ENCODE measurements around the gene FGF14.

FGF14 gene

DNA sequence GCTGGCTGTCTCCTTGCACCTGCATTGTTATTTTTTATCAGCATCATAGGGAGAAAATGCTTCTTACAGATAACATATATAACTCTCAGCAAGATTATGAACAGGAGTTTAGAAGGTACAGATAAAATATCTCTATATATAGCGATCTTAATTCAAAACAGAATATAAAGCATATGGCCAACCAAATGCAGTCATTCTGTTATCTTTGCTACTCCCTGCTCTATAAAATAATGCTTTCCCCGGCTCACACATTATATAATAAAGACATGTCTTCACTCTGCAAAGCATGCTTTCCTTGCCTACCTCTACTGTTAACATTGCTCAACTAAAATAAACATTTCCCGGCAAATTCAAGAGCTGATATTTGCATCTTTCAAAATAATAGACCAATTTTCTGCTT is 161.7 kb downstream of the FGF14 start:
- no peak for DNase-seq

DNA sequence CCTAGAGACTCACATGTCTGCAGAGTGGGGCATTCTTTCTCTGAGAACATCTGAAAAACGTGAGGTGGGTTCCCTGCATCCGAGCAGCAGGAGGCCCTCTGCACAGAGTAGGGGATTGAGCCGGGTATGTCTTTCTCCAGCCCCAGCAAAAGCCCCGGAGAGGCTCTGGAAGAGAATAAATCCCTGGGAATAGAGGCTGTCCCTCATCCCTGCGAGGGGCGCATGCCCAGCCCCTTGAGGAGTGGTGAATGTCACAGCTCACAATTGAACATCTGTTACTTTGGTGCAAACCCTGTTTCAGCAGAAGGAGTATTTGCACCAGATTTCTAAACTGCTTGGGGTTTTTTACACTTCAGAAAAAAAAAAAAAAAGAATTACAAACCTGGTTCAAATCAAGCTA is 164.6 kb downstream of the FGF14 start:
- no peak for DNase-seq

DNA sequence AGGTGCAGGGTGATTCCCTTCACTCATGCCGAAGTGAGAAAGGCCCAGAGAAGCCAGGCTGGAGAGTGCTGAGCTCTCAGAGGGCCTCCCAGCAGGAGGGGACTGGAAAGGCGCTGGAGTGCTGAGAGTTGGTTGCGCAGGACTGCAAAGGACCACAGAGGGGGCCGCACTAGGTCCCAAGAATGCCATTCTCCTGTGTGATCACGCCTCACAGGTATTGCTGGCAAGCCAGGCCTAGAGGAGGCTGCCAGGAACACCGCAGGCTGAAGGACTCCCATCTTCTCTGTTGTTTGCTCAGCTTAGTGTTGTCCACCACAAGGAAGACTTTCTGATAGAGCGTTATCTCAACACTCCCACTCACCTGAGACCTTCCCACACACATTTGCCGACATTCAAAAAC is 165.0 kb downstream of the FGF14 start:
- DNase-seq, result no peak

DNA sequence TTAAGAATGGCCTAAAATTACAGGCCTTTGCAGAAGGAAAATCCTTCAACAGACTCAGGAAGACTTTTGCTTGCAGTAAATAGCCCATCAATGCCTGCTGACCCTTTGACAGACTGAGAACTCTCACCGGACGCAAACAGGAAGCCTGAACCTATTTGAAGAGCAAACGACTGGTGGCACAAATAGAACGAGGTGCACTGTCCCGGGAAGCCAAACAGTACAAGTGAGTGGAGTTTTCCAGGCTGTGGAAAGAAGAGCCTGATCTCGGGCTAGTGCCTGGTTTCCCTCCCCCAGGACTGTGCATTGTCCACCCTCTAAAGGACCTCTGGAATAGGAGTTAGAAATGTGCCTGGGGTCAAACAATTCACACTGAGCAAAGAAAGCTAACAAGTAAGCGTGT is 165.5 kb downstream of the FGF14 start:
- no peak for DNase-seq

DNA sequence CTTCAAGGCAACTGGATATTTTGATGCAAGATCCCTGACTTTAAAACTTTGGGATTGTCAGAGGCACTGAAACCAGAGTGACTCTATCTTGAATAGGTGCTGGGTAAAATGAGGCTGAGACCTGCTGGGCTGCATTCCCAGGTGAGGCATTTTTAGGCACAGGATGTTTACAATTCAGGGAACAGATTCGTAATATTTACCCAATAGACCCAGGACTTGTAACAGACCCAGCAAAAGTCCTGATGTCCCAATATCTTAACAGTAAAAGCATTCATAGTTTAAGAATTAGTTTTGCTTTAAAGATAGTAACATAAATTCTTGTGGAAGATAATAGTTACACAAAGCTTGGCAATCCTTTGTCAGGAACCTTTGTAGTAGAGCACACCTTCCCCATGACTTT is 166.2 kb downstream of the FGF14 start:
- no peak for DNase-seq

DNA sequence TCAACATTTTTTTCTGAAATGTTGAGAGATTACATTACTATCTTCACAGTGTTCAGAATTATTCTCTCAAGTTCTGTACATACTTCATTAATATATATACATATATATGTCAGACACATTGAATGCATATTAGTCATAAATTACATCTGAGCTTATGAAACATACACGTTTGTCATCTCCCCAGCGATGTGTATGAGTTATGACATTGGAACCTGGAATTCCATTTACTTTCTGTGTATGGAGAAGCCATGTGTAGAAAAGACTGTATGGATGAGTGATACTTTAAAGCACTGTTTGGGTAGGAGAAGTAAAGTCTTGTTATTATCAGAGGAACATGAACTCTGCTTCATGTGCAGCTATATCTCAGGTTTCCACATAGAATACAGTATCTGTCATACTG is 167.2 kb downstream of the FGF14 start:
- DNase-seq, result no peak

DNA sequence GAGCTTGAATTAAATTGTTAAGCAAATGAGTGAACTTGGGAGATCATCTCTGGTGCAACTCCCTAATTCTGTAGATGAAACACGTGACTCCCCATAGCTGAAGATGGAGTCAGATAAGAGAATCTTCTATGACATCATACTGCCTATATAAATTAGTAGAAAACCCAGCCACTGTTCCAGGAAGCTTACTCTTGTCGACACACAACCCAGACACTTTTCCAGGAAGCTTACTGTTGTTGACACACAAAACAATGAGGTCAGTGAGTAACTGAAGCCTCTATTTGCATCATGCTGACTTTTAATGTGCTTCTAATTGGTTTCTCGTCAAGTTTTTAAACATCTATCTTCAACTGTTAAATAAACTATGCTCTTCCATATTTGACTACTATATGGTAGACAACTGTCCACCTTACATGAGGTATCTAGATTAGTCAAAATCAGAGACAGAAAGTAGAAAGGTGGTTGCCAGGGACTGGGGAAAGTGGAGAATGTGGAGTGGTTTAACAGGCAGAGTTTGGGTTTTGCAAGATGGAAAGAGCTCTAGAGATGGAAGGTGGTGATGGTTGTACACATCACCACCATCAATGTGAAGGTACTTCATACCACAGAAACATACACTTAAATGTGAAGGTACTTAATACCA is 168.2 kb downstream of the FGF14 start:
- DNase-seq, result no peak

DNA sequence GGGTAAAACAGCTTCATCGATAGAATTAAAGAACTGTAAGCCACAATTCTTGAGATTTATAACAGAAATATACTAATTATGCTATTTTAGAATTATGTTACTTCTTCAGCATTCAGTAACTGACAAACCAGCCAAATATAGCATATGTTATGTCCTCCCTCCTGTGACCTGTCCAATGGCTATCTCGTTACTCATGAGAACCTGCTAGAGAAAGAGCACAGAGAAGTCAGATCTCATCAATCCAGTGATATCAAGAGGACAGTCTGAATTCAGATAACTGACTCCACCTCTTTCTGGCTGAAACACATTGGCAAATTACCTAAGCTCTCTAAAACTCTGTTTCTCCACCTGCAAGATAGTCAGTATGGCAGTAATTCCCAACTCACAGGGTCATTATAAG is 170.4 kb downstream of the FGF14 start:
- no peak for DNase-seq

DNA sequence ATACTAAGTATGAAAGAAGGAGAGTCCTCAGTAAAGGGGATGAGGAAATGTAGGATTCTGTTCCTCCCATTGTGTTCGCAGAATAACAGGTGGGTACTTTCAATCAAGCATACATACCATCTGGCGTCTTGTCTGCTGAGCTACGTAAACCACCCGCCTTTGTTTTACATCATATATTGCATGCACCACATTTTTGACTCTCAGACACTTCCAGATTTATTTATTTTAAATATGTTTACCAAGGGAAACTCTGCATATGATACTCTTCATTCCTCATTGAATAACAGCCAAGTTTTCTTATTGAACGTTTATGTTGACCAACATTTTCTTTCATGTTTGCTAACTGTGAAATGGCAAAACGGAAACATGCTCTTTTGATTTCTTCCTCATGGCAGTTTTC is 174.1 kb downstream of the FGF14 start:
- no peak for DNase-seq

DNA sequence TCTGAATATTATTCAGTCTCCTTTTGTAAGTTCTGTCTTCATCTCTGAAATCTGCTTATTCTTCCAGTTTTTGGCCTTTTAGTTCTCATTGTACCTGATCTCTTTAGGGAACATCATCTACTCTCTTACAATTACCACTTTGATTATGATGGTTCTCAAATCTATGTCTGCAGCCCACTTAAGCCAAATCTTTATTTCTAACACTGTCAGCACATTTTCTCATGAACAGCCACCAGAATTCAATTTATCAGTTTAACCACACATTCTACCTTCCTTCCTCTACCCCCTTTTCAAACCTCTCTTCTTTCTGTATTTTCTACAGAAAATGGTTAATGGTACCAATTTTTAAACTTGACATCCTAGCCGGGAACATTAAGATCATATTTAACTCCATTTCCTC is 175.3 kb downstream of the FGF14 start:
- no peak for DNase-seq

DNA sequence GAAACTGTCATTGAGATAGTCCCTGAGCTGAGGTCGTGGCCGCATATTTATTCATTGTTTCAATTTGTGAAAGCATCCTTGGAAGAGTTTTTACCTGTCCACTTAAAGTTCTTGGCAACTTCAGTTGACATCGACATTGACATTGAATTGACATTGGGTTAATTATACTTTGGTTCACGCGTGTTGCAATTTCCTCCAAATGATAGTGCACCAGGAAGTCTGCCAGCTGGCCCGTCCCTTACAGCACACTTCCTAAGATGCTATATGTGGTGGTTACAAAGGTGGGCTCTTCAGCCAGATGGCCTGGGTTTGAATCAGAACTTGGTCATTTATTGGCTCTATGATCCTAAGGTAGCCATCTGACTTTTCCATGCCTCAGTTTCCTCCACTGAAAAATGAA is 176.0 kb downstream of the FGF14 start:
- no peak for DNase-seq

DNA sequence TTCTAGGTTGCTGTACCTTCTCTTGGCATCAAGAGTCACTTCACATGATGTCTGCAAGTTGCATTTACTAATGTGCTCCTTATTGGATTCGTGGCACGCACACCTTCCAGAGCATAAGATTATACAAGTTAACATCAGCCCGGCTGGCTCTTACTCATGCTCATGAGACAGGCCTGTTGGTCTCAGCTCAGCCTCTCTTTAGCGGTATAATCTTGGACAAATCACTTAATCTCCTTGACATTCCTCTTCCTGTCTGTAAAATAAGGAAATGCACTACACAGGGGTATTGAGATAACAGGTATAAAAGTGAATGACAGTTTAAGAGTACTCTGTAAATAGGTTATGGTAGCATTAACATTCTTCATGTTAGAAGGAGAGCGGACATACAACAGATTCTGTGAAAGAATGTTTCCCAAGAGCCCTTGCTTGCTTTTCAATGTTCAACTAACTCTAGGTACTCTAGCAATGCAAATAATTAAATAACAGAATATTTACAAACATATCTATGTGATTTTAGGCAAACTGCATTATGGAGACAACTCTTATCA is 181.1 kb downstream of the FGF14 start:
- no peak for DNase-seq

DNA sequence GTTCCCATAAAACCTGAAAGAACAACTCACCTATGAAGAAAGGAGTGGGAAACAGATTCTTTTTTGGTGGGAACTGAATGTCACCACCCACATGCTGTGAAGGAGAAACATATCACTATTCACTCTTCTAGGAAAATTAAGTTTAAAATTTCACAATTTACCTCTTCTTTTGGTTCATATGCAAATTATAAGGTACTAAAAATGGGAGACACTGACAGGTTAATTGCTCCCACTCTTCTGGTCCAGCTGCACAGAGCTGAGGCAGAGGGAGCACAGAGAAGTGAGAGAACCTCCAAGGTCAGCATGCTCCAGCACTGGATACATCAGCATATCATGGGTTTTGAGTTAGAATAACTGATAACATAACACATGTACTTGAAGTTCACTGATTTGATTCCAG is 186.9 kb downstream of the FGF14 start:
- no peak for DNase-seq

DNA sequence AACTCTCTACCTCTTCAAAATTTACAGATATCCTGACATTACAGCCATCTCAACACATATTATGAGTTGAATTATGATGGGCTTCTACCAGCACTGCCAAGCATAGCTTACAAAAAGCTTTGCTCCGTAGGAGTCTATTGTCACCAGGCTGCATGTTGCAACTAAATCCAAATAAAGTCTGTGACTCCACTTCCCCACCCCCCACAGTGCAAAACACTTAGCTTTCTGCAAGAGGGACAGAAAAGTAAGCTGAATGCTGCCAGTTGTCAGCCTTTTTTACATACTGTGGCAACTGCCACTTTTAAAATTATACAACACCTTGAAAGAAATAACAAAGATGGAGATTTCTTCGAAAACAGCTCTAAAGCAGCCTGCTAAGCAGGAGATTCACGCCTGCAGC is 189.1 kb downstream of the FGF14 start:
- DNase-seq, result no peak

DNA sequence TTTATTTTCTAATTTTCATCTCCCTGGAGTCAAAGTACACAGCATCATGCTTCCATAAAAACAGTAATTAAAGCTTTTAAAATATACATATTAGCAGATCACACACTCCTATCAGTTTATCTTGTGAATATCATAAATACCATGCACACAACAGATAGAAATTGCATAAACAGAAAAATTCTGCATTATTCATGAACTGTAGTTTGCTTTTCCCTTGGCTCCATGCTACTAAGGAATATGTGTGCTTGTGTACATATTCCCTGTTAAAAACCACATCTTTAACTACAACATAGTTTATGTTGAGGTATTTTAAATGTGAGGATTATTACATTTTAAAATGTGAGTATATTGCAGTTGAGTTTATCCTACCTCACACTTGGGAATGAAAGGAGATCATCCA is 193.5 kb downstream of the FGF14 start:
- no peak for DNase-seq

DNA sequence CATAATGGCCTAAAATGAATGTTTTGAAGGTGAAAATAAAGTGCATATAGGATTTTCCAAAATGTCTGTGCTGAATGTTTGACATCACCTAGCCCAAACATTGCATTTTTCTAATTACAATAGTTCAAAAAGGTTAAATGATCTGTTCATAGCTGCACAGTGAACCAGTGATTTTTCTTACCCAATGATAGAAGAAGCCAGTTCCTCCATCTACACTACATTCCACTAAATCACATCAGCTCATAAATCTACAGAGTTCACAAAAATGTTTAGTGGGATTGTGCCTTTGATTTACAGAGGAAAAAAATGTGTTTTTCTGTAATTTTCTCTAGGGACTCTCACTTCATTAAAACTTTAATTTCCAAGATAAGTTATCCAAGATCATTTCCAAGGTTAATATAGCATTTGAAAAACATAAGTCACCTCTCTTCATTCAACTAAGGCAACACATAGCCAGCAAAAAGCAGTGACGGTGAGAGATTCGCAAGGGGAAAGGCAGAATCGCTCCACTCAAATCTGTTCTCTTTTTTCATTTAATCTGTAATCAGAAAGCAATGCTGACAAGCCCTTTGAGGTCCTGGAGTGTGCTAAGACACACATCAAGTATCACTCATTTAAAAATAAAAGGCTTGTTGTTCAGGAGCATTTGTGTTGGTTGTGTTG is 194.0 kb downstream of the FGF14 start:
- DNase-seq, result no peak

DNA sequence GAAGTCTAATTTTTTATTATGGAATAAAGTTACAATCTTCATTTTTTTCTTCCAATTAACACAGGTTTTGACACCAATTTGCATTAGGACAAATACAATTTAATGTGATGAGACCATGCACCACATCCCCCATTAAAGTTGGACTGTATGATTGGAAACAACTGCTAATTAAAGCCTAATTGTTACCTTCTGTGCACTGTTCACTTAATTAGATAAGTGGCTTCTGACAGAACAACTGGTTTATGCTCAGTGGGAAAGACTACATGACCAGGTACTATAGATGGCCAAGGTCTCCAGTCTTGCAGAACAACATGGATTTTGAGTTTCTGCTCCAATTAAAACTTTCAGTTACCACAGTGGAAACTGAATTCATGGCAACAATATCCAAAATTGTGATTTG is 198.1 kb downstream of the FGF14 start:
- no peak for DNase-seq

DNA sequence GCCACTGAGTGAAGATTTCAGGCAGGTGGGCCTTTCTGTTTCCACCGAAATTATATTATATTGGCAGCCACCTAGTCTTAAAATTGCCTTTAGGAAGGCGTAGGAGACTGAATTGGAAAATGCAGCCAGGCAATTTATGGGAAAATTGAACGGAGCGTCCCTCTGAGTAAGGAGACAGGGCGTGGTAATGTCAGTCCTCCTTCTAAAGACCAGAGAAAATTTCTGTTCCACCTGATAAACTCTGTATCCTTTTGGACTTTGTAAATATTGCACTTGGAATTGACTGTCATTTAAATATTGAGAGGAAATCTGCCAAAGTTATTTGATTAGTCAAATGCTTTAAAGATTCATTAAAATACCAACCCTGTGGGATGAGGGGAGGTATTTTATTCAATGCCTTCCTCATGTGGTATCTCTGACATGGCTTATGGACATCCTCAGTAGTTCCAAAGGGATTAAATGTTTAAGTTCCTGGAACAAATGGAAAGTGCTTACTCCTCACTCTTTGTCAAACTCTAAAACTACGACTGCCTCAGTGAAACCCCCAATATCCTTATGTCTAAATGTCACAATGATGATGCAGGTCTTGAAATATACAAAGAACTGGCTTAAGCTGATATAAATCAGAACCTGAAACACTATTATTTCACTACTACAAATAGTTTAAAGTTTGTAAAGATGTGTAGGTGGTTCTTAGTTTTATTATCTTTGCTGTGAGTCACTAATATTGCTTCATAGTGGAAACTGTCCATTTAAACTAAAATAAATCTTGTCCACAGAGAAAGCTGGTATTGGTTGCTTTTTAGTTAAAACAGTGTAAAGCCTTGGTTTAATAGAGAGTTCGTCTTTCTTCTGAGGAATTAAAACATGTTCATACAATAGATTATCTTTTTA is 203.2 kb downstream of the FGF14 start:
- no peak for DNase-seq

DNA sequence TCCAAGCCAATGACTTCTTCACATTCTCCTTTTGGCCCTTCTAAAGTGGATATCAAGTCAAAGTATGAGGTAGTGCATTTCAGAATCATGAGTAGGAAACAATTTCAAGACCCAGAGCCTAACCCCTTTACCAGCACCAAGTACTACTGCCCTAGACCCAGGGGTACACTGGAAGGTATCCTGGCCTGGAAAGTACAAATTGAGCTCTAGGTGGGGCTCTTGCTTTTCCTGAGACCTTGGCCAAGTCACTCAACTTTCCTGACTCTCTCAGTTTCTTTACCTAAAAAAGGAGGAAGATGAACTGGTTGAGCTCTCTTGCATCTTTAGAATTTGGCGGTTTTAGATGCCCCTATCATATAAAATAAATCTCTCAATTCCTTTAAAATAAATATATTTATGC is 204.7 kb downstream of the FGF14 start:
- no peak for DNase-seq

DNA sequence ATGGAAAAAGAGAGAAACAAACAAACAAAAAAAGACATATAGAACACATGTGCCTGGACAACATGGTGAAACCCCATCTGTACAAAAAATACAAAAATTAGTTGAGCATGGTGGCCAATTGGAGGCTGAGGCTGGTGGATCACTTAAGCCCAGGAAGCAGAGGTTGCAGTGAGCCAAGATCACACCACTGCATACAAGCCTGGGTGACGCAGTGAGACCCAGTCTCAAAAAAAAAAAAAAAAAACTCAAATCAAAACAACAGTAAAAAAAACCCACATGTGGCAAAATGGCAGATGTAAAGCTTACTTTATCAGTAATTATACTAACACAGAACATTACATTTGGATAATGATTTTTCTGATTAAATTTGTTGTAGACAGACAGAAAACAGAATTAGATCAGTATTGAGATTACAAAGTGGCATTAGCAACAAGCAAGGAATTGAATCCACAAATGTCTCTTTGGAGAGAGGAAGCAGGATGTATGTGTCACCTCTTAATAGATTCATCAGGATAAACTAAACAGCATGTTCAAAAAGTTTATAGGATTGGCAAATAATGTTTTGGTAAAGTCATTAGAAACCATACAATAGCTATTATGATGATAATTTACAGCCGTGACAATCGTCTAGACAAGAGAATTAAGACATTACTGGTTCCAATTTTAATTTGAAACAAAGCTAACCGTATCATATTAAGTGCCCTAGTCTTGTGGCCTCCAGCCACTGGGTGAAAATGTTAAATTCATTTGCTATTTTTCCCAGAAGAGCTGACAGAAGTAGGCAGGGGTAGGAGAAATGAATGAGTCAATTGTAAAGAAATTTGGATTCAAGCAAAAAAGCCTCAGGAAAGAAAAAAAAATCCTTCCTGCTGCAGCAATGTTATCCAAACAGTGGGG is 206.0 kb downstream of the FGF14 start:
- DNase-seq, result no peak

DNA sequence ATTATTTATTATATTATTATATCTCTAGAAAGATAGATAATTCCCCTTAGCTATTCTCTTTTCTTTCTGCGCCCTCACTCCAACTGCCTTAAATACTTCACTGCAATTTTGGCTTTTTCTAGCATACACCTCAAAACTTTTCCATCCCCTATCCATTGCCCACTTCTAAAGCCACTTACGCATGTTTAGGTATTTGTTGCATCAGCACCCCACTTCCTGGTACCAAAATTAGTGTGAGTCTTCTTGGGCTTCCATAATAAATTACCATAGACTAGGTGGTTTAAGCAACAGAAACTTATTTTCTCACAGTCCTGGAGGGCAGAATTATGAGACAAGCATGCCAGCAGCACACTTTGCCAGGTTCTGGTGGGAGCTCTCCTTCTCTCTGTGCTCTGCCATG is 209.0 kb downstream of the FGF14 start:
- DNase-seq, result no peak

DNA sequence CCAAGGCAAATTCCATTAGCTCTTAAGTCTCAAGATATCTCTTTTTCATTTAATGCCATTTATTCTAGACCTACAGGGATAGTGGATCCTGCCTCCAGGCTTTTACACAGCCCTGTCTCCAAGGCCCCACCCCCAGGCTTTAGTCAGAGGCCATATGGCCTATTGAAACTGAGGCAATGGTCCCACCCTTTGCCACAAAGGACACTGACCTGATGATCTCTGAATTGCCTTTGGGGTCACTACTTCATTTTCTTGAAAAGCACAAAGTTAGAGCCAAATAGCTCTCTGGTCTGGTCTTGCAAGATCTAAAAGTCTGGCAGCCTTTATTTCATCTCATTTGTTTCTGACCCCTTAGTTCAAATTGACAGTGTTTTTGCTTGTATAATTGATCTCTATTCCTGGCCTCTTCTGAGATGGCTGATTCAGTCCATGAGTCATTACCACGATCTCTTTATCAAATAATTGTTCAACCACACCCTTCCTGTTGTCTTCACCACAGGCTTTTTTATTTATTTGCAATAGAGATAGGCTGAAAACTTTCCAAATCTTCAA is 209.8 kb downstream of the FGF14 start:
- no peak for DNase-seq

DNA sequence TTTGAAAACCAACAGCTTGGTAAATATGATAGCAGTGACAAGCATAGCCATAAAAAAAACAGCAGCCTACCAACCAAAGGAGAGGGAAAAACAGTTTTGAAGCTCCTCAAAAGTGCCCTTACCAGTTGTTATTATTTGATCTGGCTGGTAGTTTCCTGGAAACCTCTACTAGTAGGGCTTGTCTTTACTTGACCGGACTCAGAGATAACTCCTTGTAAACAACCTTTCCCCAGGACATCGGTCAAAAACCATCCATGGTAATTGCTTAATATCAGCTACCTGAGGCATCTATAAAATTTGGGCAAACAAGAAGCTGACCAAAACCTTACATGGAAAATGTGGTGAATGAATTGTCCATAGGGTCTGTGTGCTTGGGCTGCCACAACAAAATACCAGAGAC is 210.9 kb downstream of the FGF14 start:
- DNase-seq, result no peak

All from DMS79 treated with DMSO at 0.1 percent for 48 hours (cell line).